H54 (cell line): ENCODE data around the gene CCDC198.

Experiments
- DNase-seq: peaks from one replicate; pipeline ENCODE4 v3.0.0; 2011; ENCODE audit warnings: low spot score, mixed read lengths; ENCODE audit not compliant: insufficient read length
- FAIRE-seq: peaks from 3 replicates; lab custom pipeline; 2011; peaks lifted over from hg19 to GRCh38; lab: Jason Lieb, UNC
- POLR2A ChIP-seq: IDR thresholded peaks from 2 replicates; pipeline ENCODE4 v1.6.1; 2011; ENCODE audit warnings: low read depth, mild to moderate bottlenecking, low read length

CCDC198 gene

GRCh38 chr14:57486767-57487379 is 6.8 kb downstream of the CCDC198 start:
- FAIRE-seq (no peak), DNase-seq (no peak)
- no peak for TF ChIP-seq POLR2A

GRCh38 chr14:57485635-57486034 is 8.0 kb downstream of the CCDC198 start:
- no peak for DNase-seq

GRCh38 chr14:57482120-57482519 is 11.5 kb downstream of the CCDC198 start:
- no peak for TF ChIP-seq POLR2A
- DNase-seq (no peak), FAIRE-seq (no peak)

More at GRCh38 chr14:57485635-57486034, 8.0 kb downstream of the CCDC198 start:
- no peak for FAIRE-seq
- no peak for TF ChIP-seq POLR2A

- TF ChIP-seq POLR2A = no peak
- FAIRE-seq (no peak), DNase-seq (no peak)
These were observed 13.6 kb downstream of the CCDC198 start for GRCh38 chr14:57480051-57480450.

GRCh38 chr14:57479197-57479596 is 14.5 kb downstream of the CCDC198 start:
- FAIRE-seq = no peak
- TF ChIP-seq POLR2A = no peak

GRCh38 chr14:57478050-57478449 is 15.6 kb downstream of the CCDC198 start:
- TF ChIP-seq POLR2A = no peak
- FAIRE-seq (no peak), DNase-seq (no peak)

More at GRCh38 chr14:57479197-57479596, 14.5 kb downstream of the CCDC198 start:
- no peak for DNase-seq

- TF ChIP-seq POLR2A = no peak
- DNase-seq = no peak
- FAIRE-seq = no peak
These were observed 22.7 kb downstream of the CCDC198 start for GRCh38 chr14:57470909-57471308.

- DNase-seq (no peak), FAIRE-seq (no peak)
- no peak for TF ChIP-seq POLR2A
These were observed 29.5 kb downstream of the CCDC198 start for GRCh38 chr14:57464008-57464730.

GRCh38 chr14:57462551-57462950 is 31.1 kb downstream of the CCDC198 start:
- no peak for FAIRE-seq
- TF ChIP-seq POLR2A = no peak
- no peak for DNase-seq

- TF ChIP-seq POLR2A = no peak
- FAIRE-seq (no peak), DNase-seq (no peak)
These were observed 31.8 kb downstream of the CCDC198 start for GRCh38 chr14:57461777-57462320.

- no peak for TF ChIP-seq POLR2A
- no peak for DNase-seq
- FAIRE-seq = no peak
These were observed 57.7 kb downstream of the CCDC198 start for GRCh38 chr14:57435923-57436322.

- TF ChIP-seq POLR2A = no peak
- DNase-seq (no peak), FAIRE-seq (no peak)
These were observed 72.7 kb downstream of the CCDC198 start for GRCh38 chr14:57420986-57421385.

- TF ChIP-seq POLR2A = no peak
- FAIRE-seq (no peak), DNase-seq (no peak)
These were observed 73.6 kb downstream of the CCDC198 start for GRCh38 chr14:57420033-57420432.
